DMS114 treated with DMSO at 0.1 percent for 48 hours (cell line): Measurements from ENCODE around the gene BRPF3.
A peak's percentile ranks its signal among the peaks of the same experiment; 100 is the strongest.

ENCODE experiments used
- DNase-seq: peaks from one replicate; lab custom pipeline; 2025; ENCODE audit not compliant: unreplicated experiment; lab: John Stamatoyannopoulos, UW

BRPF3 gene

GRCh38 chr6:36196113-36196879, at the start of gene BRPF3:
BRPF3 (plus strand) TSS chr6:36196744; CDS start chr6:36200323, 3,579 bp downstream.
- DNase-seq: peak; percentile 66

GRCh38 chr6:36147294-36147693, 49.2 kb upstream of the BRPF3 start:
- no peak for DNase-seq

GRCh38 chr6:36149476-36149875, 47.1 kb upstream of the BRPF3 start:
- DNase-seq: no peak

- DNase-seq: no peak
Measured at GRCh38 chr6:36150283-36150682, 46.3 kb upstream of the BRPF3 start.

- no peak for DNase-seq
Measured at GRCh38 chr6:36154286-36154685, 42.3 kb upstream of the BRPF3 start.

- no peak for DNase-seq
Measured at GRCh38 chr6:36155662-36156061, 40.9 kb upstream of the BRPF3 start.

GRCh38 chr6:36160147-36160760, 36.3 kb upstream of the BRPF3 start:
- no peak for DNase-seq

- no peak for DNase-seq
Measured at GRCh38 chr6:36169023-36170007, 27.2 kb upstream of the BRPF3 start.

- no peak for DNase-seq
Measured at GRCh38 chr6:36170704-36171103, 25.8 kb upstream of the BRPF3 start.

GRCh38 chr6:36171573-36171972, 25.0 kb upstream of the BRPF3 start:
- DNase-seq: no peak

GRCh38 chr6:36177166-36177565, 19.4 kb upstream of the BRPF3 start:
- DNase-seq: no peak

- no peak for DNase-seq
Measured at GRCh38 chr6:36178544-36178943, 18.0 kb upstream of the BRPF3 start.

- DNase-seq: no peak
Measured at GRCh38 chr6:36180126-36180525, 16.4 kb upstream of the BRPF3 start.

GRCh38 chr6:36184311-36184710, 12.2 kb upstream of the BRPF3 start:
- no peak for DNase-seq

GRCh38 chr6:36186199-36186598, 10.3 kb upstream of the BRPF3 start:
- no peak for DNase-seq

- no peak for DNase-seq
Measured at GRCh38 chr6:36187446-36187845, 9.1 kb upstream of the BRPF3 start.

- DNase-seq: peak; percentile 47
Measured at GRCh38 chr6:36195471-36196112, 952 bp upstream of the BRPF3 start.

- DNase-seq: peak; percentile 98
Measured at GRCh38 chr6:36196880-36197548, 470 bp downstream of the BRPF3 start.

GRCh38 chr6:36197739-36198221, 1.2 kb downstream of the BRPF3 start:
- DNase-seq: no peak

- no peak for DNase-seq
Measured at GRCh38 chr6:36198986-36199385, 2.4 kb downstream of the BRPF3 start.
